Epidermal melanocyte (primary cell): ENCODE results near the gene CD300C.
A peak's percentile ranks its signal among the peaks of the same experiment; 100 is the strongest.
"Not testable (repeated sequence)": the region's sequence is repeated elsewhere in the genome, so short reads cannot be mapped to it uniquely, and the experiment has no call there.

Source experiments
- DNase-seq: peaks from one replicate; pipeline ENCODE4 v3.0.0; 2011; ENCODE audit warnings: low spot score; ENCODE audit not compliant: insufficient read length

The CD300C gene

DNA sequence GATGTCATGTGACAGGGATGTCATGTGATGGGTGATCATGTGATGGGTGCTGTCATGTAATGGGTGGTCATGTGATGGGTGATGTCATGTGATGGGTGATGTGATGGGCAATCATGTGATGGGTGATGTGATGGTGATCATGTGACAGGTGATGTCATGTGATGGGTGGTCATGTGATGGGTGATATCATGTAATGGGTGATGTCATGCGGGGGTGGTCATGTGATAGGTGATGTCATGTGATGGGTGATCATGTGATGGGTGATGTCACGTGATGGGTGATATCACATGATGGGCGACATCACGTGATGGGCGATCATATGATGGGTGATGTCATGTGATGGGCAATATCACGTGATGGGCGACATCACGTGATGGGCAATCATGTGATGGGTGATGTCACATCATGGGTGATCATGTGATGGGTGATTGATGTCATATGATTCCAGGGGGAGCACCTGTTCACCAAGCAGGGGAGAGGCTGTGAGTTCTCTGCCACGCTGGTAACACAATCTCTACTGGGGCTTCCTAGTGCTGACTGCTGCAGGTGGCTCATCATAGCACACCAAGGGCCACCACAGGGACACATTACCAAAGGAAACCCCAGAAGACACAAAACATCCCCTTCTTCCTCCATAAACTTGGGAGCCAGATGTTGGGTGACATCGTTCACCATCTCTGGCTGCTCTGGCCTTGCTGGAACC lies 31.1 kb downstream of the CD300C start:
- no peak for DNase-seq

DNA sequence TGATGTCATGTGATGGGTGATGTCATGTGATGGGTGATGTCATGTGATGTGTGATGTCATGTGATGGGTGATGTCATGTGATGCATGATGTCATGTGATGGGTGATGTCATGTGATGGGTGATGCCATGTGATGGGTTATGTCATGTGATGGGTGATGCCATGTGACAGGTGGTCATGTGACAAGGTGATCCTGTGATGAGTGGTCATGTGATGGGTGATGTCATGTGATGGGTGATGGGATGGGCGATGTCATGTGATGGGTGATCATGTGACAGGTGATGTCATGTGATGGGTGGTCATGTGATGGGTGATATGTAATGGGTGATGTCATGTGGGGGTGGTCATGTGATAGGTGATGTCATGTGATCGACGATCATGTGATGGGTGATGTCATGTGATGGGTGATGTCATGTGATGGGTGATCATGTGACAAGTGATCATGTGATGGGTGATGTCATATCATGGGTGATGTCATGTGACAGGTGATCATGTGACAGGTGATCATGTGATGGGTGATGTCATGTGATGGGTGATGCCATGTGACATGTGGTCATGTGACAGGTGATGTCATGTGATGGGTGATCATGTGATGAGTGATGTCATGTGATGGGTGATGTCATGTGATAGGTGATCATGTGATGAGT lies 31.8 kb downstream of the CD300C start:
- DNase-seq = no peak

DNA sequence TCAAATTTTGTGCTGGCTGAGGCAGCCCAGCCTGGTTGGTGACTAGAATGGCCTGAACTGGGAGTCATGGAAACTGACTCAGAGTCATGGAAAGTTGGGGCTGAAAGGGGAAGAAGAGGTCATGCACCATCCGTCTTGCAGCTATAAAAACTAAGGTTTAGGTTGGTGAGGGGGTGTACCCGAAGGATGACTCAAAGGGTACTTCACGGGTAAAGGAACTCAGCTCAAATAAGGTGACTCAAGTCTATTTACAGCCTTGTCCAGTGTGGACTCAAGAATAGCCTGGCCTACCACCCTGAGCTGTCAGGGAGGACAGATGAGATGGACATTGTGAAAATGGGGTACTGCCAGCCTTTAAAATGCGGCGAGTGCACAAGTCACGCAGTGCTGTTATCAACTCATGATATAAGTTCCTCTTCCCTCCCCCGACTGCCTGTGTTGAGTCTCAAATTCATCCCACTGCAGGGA lies 33.3 kb downstream of the CD300C start:
- no peak for DNase-seq

DNA sequence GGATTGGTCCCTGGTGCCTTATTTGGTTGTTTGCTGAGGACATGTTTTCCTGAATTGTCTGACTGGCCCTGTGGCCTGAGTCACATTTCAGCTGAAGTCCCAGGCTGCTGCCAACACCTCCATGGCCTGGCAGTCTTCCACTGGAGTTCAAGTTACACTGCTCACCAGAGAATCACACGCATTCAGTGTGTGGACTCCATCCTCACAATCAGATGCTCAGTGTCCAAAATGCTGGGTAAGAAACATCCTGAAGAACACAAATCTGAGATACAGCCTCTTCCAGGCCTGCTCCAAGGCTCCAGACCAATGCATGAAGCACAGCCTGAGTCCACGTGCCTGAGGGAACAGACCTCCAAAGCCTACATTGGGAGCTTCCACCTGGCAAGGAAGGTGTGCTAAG lies 33.9 kb downstream of the CD300C start:
- DNase-seq = no peak

DNA sequence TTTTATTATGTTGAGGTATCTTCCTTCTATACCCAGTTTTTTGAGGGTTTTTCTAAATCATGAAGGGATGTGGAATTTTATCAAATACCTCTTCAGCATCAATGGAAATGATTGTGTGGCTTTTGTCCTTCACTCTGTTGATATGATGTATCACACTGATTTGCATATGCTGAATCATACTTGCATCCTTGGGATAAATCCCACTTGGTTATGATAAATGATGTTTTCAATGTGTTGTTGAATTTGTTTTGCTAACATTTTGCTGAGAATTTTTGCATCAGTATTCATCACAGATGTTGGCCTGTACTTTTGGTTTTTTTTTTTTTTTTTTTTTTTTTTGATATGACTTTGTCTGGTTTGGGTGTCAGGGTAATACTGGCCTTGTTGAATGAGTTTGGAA lies 37.8 kb downstream of the CD300C start:
- DNase-seq = no peak

DNA sequence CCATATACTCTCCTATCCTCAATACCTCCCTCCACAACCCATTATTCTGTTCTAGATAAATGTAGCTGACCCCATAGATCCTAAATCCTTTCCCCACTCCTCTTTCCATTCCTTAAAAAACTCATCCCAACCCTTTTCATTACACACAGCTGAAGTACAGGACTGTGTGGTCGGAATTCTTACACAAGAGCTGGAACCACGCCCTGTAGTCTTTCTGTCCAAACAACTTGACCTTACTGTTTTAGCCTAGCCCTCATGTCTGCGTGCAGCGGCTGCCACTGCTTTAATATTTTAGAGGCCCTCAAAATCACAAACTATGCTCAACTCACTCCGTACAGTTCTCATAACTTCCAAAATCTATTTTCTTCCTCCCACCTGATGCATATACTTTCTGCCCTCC lies 42.0 kb downstream of the CD300C start:
- DNase-seq = not testable (repeated sequence)

DNA sequence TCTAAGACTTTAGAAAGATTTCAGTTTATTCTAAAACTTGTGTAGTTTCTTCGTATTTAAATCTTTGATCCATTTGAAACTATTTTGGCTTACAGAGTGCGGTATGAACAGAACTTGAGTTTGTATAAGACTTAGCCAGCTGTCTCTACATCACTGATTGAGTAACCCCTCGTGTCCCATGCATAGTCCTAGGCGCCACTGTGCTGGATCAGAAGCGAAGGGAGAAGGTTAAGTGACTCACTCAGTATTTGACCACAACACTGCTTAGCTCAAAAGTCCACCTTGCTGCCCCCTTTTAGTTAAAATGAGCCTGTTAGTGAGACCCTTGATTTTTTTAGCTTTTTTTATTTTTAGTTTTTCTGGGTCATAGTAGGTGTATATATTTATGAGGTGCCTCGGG lies 43.1 kb downstream of the CD300C start:
- DNase-seq = no peak

DNA sequence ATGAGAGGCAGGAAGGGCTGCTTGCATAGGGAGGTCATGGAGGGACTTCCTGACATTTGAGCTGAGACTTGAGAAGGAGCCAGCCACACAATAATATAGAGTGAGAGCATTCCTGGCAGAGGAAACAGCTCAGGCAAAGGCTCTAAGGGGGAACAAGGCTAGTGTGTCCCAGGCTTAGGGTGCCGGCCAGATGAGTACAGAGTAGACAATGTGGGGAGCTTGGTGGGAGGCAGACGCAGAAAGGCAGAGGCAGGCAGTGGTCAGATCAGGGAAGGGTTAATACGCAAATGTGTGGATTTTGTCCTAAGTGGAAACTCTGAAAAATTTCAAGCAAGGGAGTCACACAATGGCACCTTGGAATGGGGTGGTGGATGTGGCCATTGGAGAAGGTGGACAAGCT lies 45.9 kb downstream of the CD300C start:
- DNase-seq = no peak

DNA sequence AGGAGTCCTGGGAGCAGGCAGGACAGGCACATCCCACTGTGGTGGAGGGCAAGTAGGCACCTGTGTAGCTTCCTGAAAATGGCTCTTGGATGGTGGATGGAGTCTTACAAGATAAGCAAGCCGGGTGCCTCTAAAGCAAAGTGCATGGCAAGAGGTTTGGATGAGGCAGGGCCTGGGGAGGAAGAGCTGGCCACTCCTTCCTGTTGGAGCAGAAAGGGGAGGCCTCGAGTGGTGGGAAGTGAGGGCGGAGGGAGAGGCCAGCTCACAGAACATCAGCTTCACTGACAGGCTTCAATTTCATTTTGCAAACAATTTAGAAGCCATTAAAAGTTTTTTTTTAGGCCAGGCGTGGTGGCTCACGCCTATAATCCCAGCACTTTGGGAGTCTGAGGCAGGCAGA lies 48.4 kb downstream of the CD300C start:
- DNase-seq = no peak

DNA sequence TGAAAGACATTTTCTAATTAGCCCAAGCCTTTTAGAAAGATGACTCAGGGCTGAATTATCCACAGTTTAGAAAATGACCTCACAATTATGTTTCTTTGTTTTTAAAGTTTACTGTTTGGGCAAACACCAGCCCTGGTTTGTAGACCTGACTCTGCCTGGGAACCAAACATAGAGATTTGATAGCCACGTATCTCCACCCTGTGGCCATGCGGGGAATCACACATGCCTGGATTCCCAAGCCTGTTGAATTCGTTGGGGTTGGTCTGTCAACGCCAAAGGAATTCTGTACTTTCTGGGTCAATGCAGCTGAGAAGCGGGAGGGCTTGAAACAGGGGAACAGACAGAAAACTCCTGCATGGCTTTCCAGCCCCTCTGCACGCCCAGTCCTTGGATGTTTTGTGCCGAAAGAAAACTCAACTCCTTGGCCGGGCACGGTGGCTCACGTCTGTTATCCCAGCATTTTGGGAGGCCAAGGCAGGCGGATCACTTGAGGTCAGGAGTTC lies 52.5 kb downstream of the CD300C start:
- peak; percentile 55 for DNase-seq

DNA sequence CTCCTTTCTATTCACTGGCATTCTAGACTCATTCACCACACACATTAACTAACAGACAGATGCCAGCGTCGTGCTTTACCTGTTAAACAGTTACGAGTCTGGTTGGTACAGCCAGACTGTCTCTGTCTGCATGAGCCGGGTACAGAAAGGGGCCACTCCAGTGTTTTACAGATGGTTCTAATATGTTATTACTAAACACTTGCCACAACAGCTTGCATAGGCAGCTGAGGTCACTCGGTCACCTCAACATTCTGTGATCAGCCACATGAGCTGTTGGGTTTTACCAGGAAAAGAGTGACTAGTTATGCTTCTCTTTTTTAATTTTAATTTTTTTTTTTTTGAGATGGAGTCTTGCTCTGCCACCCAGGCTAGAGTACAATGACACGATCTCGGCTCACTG lies 54.3 kb downstream of the CD300C start:
- DNase-seq = no peak
